Activated T-cell treated with anti-CD3 and anti-CD28 coated beads, Interleukin-2, amount 50 U/mL, for 48 hours (primary cell): Measurements from ENCODE around the gene DSEL.

Source experiments
- DNase-seq, 2 experiments: peaks; one replicate each; pipeline ENCODE4 v3.0.0-alpha.2; 2020

The DSEL gene

DNA sequence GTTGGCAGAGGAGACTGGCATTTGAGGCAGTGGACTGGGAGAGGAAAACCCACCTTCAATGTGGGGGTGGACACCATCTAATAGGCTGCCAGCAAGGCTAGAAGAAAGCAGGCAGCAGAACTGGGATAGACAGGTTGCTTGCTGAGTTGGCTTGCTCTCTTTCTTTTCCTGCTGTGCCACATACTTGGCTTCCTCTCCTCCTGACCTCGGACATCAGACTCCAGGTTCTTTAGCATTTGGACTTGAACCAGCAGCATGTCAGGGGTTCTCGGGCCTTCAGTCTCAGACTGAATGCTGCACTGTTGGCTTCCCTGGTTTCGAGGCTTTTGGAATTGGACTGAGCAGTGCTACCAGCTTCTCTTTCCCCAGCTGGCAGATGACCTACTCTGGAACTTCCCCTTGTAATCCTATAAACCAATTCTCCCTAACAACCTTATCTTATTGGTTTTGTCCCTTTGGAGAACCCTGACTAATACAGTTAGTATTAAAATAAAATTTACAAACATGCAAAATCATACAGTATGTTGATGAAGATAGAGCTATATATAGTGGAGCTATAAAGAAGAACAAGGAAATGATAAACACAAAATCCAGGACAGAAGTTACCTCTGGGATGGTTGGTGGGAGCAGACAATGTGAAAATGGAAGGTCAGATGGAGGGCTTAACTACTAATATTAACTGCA lies 15.9 kb downstream of the DSEL start:
- DNase-seq = no peak

DNA sequence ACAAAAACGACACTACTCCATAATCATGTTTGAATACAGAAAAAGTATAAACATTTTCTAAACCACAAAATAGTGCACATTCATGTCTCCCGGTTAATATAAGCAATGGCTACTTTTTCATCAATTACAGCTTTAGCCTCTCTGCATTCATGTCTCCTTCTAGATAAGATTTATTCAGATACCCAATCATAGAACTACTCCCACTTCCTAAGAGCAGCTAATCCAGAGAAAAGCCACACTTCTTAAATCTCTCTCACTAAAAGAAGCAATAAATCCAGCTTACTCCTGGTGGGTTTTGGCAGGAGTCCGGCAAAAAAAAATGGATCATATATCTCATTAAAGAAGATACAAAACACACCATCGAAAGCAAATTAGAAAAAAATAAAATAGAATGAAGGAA lies 20.1 kb downstream of the DSEL start:
- no peak for DNase-seq

DNA sequence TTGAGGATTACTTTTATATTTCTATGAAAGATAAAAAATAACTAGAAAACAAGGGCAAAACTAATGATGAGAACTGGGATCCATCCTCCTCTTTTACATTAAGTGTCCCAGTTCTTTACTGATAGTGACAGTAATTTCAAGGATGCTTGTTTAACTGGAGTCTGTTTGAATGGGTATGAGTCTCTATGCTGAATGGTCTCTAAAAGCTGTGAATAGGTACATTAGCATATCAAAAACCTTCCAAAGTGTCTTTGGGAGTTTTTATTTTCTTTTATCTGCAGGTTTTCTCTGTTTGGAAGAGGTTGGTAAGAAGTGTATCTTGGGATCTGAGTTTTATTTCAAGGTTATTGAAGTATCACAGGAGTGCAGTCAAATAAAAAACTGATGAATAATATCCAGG lies 30.0 kb downstream of the DSEL start:
- no peak for DNase-seq

DNA sequence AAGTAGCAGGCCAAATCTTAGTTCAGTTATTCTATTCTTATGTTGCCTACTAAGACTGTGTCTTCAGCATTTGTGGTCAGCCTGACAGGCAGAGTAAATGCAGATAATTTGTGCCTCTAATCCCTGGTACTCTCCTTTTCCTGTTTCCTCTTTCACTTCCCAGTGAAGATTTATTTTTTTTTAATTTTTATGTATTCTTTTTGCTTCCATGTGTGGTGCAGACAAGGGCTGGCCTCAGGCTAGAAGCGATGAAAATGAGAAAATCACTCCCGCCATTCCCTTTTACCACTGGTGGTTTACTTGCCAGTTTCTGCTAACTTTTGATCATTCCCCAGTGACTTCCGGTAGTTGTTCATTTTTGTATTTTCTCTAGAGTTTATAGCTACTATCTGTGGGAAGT lies 30.9 kb downstream of the DSEL start:
- no peak for DNase-seq

DNA sequence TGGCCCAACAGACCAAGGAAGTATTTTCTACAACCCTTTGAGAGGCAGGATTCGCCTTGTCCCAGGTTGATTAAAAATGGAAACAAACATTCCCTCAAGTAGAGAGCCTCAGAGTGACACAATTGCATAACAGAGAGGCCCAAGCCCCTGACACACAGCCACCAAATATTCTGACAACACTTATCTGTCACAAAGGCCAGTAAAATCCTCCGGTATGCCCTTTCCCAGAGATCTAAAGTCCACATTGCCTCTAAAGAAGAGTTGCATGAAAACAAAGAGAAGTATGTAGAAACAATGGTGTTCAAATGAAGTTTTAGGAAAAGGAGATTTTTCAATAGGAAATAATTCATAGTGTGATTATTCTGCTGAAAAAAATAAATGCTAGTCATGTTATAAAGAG lies 32.1 kb downstream of the DSEL start:
- no peak for DNase-seq

DNA sequence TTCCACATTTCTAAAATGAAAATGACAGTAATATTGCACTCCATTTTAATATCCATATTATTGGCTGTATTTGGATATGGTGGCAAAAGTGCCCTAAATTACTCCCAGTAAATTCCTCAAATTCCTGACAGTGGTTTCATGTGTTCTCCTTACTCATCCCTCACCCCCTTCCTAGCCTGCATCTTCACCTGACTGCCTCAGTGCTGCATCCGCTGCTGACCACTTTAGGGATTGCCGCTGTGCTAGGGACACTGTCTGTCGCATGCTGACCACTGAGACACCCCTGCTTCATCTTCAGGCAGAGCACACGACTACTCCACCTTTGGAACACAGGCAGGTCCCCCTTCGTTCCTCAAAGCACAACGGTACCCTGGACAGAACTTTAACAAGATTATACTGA lies 32.6 kb downstream of the DSEL start:
- no peak for DNase-seq

DNA sequence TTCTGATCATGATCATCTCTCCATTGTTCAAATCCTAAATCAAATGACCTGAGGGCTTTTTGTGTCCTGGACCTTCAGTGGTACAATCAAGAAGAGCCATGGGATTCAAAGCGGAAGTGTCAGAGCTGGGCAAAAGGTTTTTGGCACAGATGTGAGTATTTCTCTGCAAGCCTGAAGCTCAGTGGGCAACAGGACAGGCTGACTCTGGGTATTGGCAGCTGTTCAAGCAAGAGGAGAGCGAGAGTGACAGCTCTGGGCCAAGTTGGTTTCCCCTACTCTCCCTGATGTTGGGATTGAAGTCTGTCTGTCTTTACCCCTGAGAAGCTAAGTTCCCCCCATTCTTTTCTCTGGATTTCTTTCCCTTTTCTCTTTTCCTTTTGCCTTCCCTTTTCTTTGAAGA lies 33.3 kb downstream of the DSEL start:
- no peak for DNase-seq

DNA sequence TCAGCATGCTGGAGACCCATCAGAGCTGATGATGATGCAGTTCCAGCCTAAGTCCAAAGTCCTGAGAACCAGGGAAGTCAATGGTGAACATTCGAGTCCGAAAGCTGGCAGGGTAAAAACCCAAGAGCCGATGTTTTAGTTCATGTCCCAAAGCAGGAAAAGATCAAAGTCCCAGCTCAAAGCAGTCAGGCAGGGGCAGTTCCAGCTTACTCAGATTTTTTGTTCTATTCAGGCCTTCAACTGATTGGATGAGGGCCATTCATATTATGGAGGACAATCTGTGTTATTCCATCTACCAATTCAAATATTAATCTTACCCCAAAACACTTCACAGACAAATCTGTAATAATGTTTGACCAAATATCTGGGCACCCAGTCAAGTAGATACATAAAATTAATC lies 38.3 kb downstream of the DSEL start:
- DNase-seq = no peak

DNA sequence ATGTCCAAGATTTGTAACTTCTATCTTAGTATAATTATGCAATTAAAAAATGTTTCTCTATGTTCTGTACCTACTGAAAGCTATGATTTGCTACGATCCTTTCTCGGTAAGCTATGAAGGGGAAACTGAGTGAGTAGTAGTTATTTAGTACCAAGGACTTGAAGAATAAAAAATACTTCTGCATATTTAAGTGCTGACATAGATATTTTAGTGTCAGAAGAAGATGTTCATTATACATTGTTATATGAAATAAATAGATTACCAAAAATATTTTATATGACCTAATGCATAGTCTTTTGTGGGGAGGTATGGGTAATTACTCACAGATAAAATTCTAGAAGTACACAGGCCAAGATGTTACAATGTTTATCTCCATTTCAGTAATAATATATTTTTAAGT lies 39.0 kb downstream of the DSEL start:
- DNase-seq = no peak

DNA sequence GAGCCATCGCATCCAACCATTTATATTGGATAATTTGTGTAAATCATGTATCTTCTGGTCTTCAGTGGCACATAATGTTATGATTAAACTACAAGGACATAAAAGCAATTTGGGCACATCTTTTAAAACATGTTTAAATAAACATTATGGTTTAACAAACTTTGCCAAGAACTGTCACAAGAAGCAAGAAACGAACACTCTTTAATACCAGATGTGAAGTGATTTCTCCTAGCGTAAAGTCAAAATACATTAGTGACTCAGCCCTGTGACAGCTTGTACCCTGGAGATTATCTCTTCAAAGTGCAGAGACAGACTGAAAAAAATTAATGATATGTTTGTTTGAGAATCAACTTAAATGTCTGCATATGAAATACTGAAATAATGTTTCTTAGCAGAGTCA lies 39.9 kb downstream of the DSEL start:
- DNase-seq = no peak

DNA sequence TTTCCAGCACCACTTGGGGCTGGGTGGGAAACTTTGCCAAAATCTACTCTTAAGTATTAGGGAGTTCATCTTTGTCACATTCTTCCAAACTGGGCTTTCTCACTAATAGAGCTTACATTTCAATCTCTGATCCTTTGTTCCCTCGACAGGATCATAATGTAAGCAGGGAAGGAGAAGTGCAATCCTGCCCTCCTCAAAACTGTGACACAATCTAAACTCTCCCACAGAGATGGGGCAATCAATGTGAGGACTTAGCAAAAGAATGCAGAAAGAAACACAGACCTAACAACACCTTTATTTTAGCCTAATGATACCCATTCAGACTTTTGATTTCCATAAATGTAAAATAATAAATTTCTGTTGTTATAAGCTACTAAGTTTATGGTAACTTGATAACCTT lies 40.8 kb downstream of the DSEL start:
- no peak for DNase-seq

DNA sequence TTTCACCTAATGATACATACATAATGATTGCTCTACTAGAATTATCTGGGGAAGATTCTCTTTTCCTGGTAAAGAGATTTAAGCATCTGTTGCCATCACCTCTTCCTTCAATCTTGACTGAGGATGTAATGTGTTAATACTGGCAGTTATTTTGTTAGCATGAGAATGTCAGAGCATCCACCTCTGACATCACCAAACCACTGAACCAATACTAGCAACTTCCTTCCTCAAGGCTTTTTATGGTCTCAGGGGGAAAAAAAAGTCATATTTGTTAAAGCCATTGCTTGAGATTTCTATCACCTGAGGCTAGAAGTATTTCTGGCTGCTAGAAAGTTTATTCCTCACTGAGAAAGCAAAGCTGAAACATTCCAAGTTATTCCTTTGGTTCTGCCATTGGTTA lies 48.5 kb downstream of the DSEL start:
- DNase-seq = no peak

DNA sequence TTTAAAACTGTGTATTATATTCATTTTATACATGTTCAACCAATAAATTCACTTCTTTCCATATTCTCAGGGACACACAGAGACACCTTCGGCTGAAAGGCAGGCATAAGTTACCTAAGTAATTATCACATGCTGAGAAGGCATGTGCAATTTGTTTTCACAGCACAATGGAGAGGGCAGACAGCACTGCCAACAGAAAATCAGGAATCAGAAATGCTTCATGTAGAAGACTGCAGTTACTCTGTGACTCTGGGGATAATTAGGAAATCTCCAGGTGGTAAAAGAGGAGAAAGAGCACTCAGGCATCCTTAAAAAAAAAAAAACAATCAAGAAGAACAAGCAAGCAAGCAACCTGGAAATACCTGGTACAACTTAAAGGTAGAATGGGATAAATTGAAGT lies 49.3 kb downstream of the DSEL start:
- DNase-seq = no peak

DNA sequence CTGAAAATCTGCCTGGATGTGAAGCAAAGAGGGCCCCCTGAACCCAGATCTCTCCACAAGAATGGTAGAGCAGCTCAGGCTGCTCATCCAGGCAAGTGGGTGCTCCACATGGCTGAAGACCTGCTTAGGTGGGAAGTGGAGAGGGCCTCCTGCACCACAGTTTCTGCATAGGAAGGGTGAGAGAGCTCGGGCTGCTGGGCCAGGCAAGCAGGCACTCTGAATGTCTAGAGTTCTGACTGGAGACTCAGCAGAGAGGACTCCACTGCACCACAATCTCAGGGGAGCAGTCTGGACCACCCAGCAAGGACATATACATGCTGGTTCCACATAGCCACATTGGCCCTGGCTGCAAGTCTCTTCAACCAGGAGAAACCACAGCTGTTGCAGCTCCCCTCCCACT lies 52.0 kb downstream of the DSEL start:
- DNase-seq = no peak

DNA sequence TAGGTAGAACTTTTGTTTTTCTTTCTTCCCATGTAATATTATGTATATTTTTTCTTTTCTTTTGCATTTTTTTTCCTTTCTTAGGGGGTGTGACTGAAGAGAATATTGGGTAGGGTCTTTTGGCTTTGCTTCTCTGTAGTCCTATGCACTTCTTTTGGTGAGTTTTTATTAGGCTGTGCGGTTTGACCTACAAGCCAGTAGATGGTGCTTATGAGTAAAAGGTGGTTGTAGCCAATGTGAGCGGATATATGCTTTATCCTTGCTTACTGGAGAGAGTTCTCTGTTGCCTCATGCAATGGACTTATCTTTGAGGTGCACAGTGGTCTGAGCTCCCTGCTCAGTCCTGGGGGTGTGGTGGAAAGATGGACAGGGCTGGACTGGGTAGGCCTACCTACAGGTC lies 52.7 kb downstream of the DSEL start:
- no peak for DNase-seq

DNA sequence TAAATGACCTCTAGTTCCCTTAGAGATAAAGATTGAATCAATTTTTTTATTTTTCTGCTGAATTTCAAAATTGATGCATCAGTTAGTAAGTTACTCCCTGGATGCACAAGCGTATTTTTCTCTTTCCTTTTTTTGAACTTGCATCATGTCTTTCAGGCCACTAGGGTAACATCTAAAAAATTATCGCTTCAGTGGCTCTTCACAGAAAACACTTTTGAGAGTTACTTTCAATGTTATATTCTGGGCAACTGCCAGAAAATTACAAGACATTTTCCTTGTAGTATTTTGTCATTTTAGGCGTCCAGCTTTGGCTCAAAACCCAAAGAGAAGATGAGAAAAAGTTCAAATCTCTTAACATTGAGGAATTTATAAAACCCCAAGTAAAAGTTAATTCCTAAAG lies 59.8 kb downstream of the DSEL start:
- no peak for DNase-seq
